Activated CD4-positive, alpha-beta T cell treated with anti-CD3 and anti-CD28 coated beads for 36 hours (primary cell): ENCODE measurements around the gene C2CD4B. TPM values are rescaled to one million over a fixed set of nuclear protein-coding genes. Genes with fewer than 3 reads are reported as not detected.

Source experiments
- ATAC-seq: fragments of 200-7000 bp; cut with Tn5 transposase; one replicate; pipeline ENCODE4 v1.10.0; 2021; ENCODE audit warnings: mild to moderate bottlenecking, moderate library complexity
- CTCF ChIA-PET: fragments of 350-600 bp; sonication (Branson Sonifier 250); formaldehyde crosslinking; loops from one replicate; lab custom pipeline; 2021; ENCODE audit warnings: antibody characterized with exemption; lab: Charles Lee
- POLR2A ChIA-PET: fragments of 350-600 bp; sonication (Branson Sonifier 250); formaldehyde crosslinking; loops from one replicate; lab custom pipeline; 2021; ENCODE audit warnings: antibody characterized with exemption, inconsistent platforms; lab: Charles Lee
- DNase-seq: peaks from one replicate; pipeline ENCODE4 v3.0.0-alpha.2; 2020
- H3K27ac Mint-ChIP-seq: one replicate; pipeline ENCODE4 v1.8.0; 2021; ENCODE audit warnings: mixed read lengths
- H3K27me3 Mint-ChIP-seq: one replicate; pipeline ENCODE4 v1.8.0; 2021; ENCODE audit warnings: mixed read lengths
- H3K36me3 Mint-ChIP-seq: one replicate; pipeline ENCODE4 v1.8.0; 2021; ENCODE audit warnings: low read depth, mixed read lengths
- H3K4me1 Mint-ChIP-seq: one replicate; pipeline ENCODE4 v1.8.0; 2021; ENCODE audit warnings: mixed read lengths
- H3K4me3 Mint-ChIP-seq: one replicate; pipeline ENCODE4 v1.8.0; 2021; ENCODE audit warnings: mild to moderate bottlenecking, moderate library complexity, mixed read lengths
- H3K9me3 Mint-ChIP-seq: one replicate; pipeline ENCODE4 v1.8.0; 2021; ENCODE audit warnings: low read depth, mixed read lengths
- intact Hi-C, 2 experiments: fragments of 100-400 bp; cut with DNase I in 1 of 2; cut with micrococcal nuclease in 1 of 2; formaldehyde crosslinking; loops; one replicate each; pipeline versions ENCODE4 v1.14.2 to v1.15.1; 2022 to 2024; cut with DNase I, micrococcal nuclease
- total RNA-seq, 2 experiments: library from RNA; stranded (reverse); gene quantifications; one replicate each; pipeline ENCODE4 v1.2.3, GENCODE V29; 2021

C2CD4B gene
- total RNA-seq, 2 experiments from 2014 or later = 0.19 to 0.37 TPM

DNA sequence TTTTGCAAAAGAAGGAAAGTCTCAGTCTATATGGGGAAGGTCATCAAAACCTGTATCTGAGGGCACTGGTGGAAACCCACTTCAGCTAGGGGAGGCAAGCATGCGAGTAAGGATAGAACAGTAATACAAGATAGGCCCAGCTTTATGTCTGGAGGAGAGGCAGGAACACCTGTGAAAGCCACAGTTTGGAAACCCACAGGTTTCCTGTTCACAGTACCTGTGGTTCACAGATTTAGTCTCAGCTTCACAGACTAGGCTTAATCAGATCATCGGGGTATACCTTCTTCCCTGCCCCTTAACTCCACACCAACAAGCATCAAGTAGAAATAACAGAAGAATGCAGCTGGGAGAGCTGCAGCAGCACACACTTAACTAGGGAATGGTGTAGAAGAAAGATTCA is 36.2 kb downstream of the C2CD4B start:
- no peak for DNase-seq
- Mint-ChIP-seq H3K4me3 (no peak overlapping the region), H3K4me1 (peaks cover 34% of the 10 kb centered on the region), H3K9me3 (no peaks in the 10 kb centered on the region), H3K36me3 (no peaks in the 10 kb centered on the region), H3K27me3 (no peaks in the 10 kb centered on the region), H3K27ac (no peak overlapping the region)
- CTCF ChIA-PET = interaction anchor here (0.6 to 1.2 kb wide), 2 partner anchors 47 to 192 kb away, joined by 3 read pairs; no protein-coding TSS in a partner anchor
- POLR2A ChIA-PET = no interaction called here
- intact Hi-C loops = loop anchor here in 1 of 2 experiments (5.0 kb wide), 1 partner anchor 123 kb away; no protein-coding TSS in a partner anchor
- no peak for ATAC-seq

DNA sequence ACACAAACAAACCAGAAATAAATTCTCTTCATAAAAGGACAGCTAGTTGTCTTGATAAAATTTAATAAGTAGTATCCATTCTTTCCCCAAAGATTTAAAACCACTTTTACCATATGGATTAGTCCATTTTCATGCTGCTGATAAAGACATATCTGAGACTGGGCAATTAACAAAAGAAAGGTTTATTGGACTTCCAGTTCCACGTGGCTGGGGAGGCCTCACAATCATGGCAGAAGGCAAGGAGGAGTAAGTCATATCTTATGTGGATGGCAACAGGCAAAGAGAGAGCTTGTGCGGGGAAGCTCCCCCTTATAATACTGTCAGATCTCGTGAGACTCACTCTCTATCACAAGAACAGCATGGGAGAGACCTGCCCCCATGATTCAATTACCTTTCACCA is 38.7 kb downstream of the C2CD4B start:
- no peaks in the 10 kb centered on the region for H3K9me3 Mint-ChIP-seq
- no peaks in the 10 kb centered on the region for H3K27me3 Mint-ChIP-seq
- no peaks in the 10 kb centered on the region for H3K36me3 Mint-ChIP-seq
- intact Hi-C loops = loop anchor here in 1 of 2 experiments (5.0 kb wide), 1 partner anchor 126 kb away; no protein-coding TSS in a partner anchor
- H3K27ac Mint-ChIP-seq = no peak overlapping the region
- DNase-seq = no peak
- CTCF ChIA-PET = interaction anchor here (1.4 to 2.1 kb wide), 5 partner anchors 12 to 127 kb away, joined by 4 to 7 read pairs (median 5); partner anchors contain the start of gene VPS13C
- ATAC-seq = no peak
- H3K4me1 Mint-ChIP-seq = peaks cover 49% of the 10 kb centered on the region
- POLR2A ChIA-PET = no interaction called here
- no peak overlapping the region for H3K4me3 Mint-ChIP-seq

DNA sequence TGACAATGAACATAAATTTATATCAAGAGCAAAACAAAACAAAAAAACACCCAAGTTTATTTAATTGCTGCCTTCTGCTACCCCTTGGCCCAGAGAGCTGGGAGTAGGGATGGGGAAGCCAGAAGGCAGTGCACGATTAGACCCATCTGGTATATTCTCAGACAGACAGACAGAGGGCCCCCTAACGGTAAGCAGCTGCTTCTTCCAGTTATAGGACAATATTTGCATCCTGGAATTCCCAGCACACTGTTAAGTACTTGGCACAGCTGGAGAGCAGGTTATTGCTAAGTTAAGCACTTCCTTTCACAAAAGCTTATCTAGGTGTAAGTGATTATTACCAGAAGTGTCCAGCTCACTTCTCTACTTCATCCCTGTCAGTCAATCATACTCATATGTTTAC is 39.3 kb downstream of the C2CD4B start:
- no peak overlapping the region for H3K4me3 Mint-ChIP-seq
- intact Hi-C loops = loop anchor here in 1 of 2 experiments (5.0 kb wide), 1 partner anchor 127 kb away; no protein-coding TSS in a partner anchor
- no peaks in the 10 kb centered on the region for H3K9me3 Mint-ChIP-seq
- ATAC-seq (no peak), DNase-seq (no peak)
- H3K27ac Mint-ChIP-seq = no peak overlapping the region
- ChIA-PET CTCF (interaction anchor here (1.4 to 2.1 kb wide), 5 partner anchors 12 to 128 kb away, joined by 4 to 7 read pairs (median 5); partner anchors contain the start of gene VPS13C), POLR2A (no interaction called here)
- H3K36me3 Mint-ChIP-seq = no peaks in the 10 kb centered on the region
- no peaks in the 10 kb centered on the region for H3K27me3 Mint-ChIP-seq
- H3K4me1 Mint-ChIP-seq = peaks cover 54% of the 10 kb centered on the region

DNA sequence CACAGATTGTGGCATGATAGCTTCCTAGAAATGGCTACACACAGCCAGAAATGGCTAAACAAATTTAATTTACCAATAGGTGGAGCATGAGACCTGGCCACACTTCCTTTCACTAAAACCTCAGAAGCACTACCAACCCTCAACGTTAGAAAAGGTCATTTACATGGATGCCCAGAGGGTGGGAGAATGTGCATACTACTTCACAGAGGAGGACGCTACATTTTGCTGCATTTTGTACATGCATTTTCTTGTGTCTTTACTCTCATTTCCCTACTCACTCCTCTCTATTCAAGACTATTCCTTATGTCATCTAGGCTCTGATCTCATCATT is 40.1 kb downstream of the C2CD4B start:
- H3K4me1 Mint-ChIP-seq = peaks cover 60% of the 10 kb centered on the region
- H3K27ac Mint-ChIP-seq = peak overlapping the region; percentile 64

DNA sequence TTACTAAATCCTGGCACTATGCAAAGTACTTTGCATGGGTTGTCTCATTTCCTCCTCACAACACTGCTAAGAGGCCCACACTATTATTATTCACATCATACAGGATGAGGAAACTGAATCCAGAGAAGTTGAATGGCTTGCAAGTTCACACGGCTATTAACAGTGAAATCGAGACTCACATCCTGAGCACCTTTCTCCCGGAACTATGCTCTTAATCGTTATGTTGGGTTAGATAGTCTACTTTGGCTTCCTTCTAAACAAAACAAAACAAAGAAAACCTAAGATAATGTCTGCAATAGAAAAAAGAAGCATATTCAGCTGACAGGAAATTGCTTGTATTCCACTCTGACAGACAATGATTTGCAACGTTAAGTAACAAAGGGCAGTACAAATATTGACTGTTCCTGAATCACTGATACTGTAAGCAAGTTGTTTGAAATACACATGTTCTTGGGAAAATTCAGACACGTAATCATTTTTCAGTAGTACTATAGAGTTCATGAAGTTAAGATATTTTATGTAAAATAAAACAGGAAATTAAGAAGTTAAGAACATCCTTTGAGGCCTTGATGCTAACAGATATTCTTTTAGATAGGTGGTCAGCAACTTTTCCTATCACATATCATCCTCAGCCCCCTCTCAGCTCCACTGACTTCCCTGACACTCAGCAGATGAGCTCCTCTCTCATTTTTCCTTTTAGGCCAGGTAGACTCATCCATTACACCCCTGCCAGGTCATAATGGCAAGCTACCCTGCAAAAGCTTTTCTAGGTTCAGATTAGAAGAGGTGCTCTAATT is 40.7 kb downstream of the C2CD4B start:
- H3K27ac Mint-ChIP-seq = peak overlapping the region; percentile 64
- no peaks in the 10 kb centered on the region for H3K9me3 Mint-ChIP-seq
- peaks cover 2% of the 10 kb centered on the region for H3K36me3 Mint-ChIP-seq
- intact Hi-C loops = no loop called here
- H3K4me1 Mint-ChIP-seq = peaks cover 65% of the 10 kb centered on the region
- POLR2A ChIA-PET = no interaction called here
- CTCF ChIA-PET = interaction anchor here (0.5 to 2.1 kb wide), 8 partner anchors 8 to 1282 kb away, joined by 3 to 7 read pairs (median 4); partner anchors contain the start of gene C2CD4B
- no peak overlapping the region for H3K4me3 Mint-ChIP-seq
- peak; percentile 39 for ATAC-seq
- no peak for DNase-seq
- no peaks in the 10 kb centered on the region for H3K27me3 Mint-ChIP-seq

More for the DNA sequence above, 40.1 kb downstream of the C2CD4B start:
- H3K4me3 Mint-ChIP-seq = no peak overlapping the region
- no peaks in the 10 kb centered on the region for H3K9me3 Mint-ChIP-seq
- H3K36me3 Mint-ChIP-seq = peaks cover 1% of the 10 kb centered on the region
- POLR2A ChIA-PET = no interaction called here
- no peak for DNase-seq
- CTCF ChIA-PET = interaction anchor here (0.5 to 2.1 kb wide), 7 partner anchors 9 to 129 kb away, joined by 3 to 7 read pairs (median 4); partner anchors contain the start of gene C2CD4B
- H3K27me3 Mint-ChIP-seq = no peaks in the 10 kb centered on the region
- peak; percentile 21 for ATAC-seq
- intact Hi-C loops = loop anchor here in 1 of 2 experiments (5.0 kb wide), 1 partner anchor 127 kb away; no protein-coding TSS in a partner anchor

DNA sequence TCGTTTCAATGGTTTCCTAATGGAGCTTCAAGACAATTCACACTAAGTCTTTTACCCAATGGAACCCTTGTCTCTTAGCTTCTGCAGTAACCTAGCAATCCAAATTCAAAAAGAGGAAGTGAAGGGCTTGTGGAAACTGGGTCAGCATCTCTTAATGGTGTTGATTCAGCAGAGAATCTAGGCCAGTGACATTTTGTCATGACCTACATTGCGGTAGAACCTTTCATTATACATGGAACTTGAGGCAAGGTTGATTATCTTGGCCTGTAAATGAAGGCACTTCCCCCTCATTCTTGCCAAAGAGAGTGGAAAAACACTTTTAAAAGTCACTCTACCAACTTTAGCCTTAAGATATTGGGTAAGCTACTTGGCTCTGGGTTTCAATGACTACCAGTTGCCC is 42.8 kb downstream of the C2CD4B start:
- ChIA-PET POLR2A (no interaction called here), CTCF (no interaction called here)
- Mint-ChIP-seq H3K27me3 (no peaks in the 10 kb centered on the region), H3K4me3 (no peak overlapping the region), H3K36me3 (peaks cover 2% of the 10 kb centered on the region), H3K9me3 (no peaks in the 10 kb centered on the region), H3K27ac (peak overlapping the region; percentile 71), H3K4me1 (peaks cover 61% of the 10 kb centered on the region)
- DNase-seq (no peak), ATAC-seq (no peak)
- intact Hi-C loops = no loop called here

DNA sequence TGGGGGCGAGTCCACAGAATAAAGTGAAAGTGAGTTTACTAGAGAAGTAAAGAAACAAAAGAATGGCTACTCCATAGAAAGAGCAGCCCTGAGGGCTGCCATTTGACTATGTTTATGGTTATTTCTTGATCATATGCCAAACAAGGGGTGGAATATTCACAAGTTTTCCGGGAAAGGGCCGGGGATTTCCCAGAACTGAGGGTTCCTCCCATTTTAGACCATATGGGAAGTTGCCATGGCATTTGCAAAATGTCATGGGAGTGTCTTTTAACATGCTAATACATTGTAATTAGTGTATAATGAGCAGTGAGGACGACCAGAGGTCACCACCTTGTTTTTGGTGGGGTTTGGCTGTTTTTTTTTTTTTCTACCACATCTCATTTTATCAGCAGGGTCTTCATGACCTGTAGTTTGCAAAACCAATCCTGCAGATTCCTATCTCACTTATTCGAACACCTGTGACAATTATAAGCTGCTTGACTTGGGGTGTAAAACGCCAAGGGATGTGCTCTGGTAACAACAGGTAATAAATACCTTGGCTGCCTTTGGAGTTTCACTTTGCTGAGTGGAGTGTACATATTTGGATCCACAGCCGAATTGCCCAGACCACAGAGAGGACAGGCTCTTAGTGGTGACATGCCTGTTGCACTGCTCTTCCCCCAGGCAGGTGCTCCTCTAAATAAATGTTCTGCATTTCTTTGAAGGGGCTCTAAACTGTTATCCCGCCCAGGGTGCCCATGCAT is 43.6 kb downstream of the C2CD4B start:
- Mint-ChIP-seq H3K27me3 (no peaks in the 10 kb centered on the region), H3K36me3 (peaks cover 2% of the 10 kb centered on the region), H3K4me1 (peaks cover 61% of the 10 kb centered on the region), H3K9me3 (no peaks in the 10 kb centered on the region), H3K27ac (peak overlapping the region; percentile 71), H3K4me3 (no peak overlapping the region)
- ATAC-seq = no peak
- ChIA-PET CTCF (interaction anchor here (0.6 to 1.0 kb wide), 2 partner anchors 61 to 157 kb away, joined by 3 read pairs; partner anchors contain the start of gene VPS13C), POLR2A (no interaction called here)
- DNase-seq = peak; percentile 18
- intact Hi-C loops = no loop called here

DNA sequence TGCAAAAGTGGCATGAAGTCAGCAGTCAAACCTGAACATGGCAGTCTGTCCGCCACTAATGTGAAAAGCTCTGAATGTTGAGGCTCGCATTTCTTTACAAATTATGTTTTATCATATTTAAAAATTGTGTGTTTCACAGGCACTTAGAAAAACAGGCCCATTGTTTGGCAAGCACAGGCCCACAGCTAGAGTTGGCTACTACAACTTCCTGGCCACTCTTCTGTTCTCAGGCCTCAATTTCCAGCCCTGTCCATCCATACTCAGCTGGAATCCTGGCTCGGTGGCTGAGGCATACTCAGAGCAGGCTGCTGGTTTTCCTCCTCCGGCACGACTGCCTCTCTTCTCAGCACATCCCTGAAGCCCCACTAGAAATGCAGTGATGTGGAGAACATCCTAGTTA is 44.3 kb downstream of the C2CD4B start:
- intact Hi-C loops = no loop called here
- no peaks in the 10 kb centered on the region for H3K27me3 Mint-ChIP-seq
- peaks cover 2% of the 10 kb centered on the region for H3K36me3 Mint-ChIP-seq
- H3K4me1 Mint-ChIP-seq = peaks cover 61% of the 10 kb centered on the region
- CTCF ChIA-PET = interaction anchor here (0.6 to 1.0 kb wide), 2 partner anchors 60 to 157 kb away, joined by 3 read pairs; partner anchors contain the start of gene VPS13C
- peak overlapping the region; percentile 68 for H3K27ac Mint-ChIP-seq
- no peaks in the 10 kb centered on the region for H3K9me3 Mint-ChIP-seq
- POLR2A ChIA-PET = no interaction called here
- no peak overlapping the region for H3K4me3 Mint-ChIP-seq
- DNase-seq (no peak), ATAC-seq (no peak)

DNA sequence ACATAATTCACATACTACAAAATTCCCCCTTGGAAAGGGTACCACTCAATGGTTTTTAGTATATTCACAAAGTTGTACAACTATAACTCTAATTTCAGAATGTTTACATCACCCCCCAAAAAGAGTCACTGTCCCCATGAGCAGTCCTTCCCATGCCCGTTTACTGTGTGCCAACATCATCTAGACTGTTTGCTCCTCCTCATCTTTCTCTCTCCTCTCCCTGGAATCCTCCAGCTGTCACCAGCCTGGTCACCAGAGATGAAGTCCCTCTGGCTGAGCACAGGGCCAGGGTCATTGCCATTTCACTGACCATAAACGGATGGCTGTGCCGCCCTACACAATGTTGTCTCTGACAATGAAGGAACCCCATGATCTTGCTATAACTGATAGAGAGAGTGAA is 45.2 kb downstream of the C2CD4B start:
- ATAC-seq (no peak), DNase-seq (peak; percentile 9)
- intact Hi-C loops = loop anchor here (1.0 to 10.0 kb wide), 7 partner anchors 10 to 595 kb away; partner anchors contain the start of genes C2CD4A (in 1 of the 2) and VPS13C (in 1 of the 2)
- Mint-ChIP-seq H3K27ac (peak overlapping the region; percentile 94), H3K36me3 (peaks cover 2% of the 10 kb centered on the region), H3K4me1 (peaks cover 54% of the 10 kb centered on the region), H3K9me3 (no peaks in the 10 kb centered on the region), H3K4me3 (no peak overlapping the region), H3K27me3 (no peaks in the 10 kb centered on the region)
- ChIA-PET POLR2A (no interaction called here), CTCF (interaction anchor here (0.9 kb wide), 1 partner anchor 45 kb away, joined by 3 read pairs; no protein-coding TSS in a partner anchor)

DNA sequence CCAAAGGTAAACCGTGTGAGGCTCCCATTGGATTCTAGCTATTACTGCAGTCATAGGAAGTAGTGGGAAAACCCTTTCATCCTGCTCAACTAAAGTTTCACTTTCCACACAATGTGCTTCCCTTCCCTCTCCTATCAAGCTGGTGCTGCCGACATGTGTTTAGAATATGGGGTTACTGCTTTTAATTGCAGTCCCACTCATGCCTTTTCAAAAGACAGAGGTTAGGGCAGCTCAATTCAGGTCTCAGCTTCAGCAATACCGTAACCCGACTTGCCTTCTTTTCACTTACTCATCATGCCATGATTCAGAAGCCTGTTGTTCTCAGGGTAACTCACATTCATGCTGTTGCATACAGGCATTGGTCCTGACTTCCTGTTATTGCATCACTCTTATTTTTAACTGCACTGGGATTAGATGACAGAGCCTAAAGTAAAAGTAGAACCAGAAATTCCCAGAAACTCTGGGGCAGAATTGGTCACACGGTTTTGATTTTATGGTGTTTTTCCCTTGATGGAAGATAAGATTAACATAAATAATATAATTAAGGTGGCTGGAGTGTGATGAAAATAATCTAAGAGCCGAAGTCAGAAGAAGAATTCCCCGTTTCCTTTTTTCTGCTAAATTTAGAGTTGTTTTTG is 45.7 kb downstream of the C2CD4B start:
- Mint-ChIP-seq H3K27me3 (no peaks in the 10 kb centered on the region), H3K36me3 (peaks cover 2% of the 10 kb centered on the region), H3K27ac (peak overlapping the region; percentile 94), H3K4me1 (peaks cover 48% of the 10 kb centered on the region), H3K9me3 (no peaks in the 10 kb centered on the region), H3K4me3 (peak overlapping the region; percentile 17)
- POLR2A ChIA-PET = interaction anchor here (1.0 kb wide), 1 partner anchor 20 kb away, joined by 3 read pairs; no protein-coding TSS in a partner anchor
- ATAC-seq = peak; percentile 99
- peak; percentile 46 for DNase-seq
- intact Hi-C loops = loop anchor here (1.0 to 10.0 kb wide), 7 partner anchors 9 to 595 kb away; partner anchors contain the start of genes C2CD4A (in 1 of the 2) and VPS13C (in 1 of the 2)
- CTCF ChIA-PET = interaction anchor here (0.9 to 1.3 kb wide), 5 partner anchors 16 to 135 kb away, joined by 3 to 5 read pairs (median 3); no protein-coding TSS in a partner anchor
